Inferior parietal cortex (tissue), 1 donor: ENCODE data around the gene BTBD2.

Source experiments
- DNase-seq: peaks from one replicate; pipeline ENCODE4 v3.0.0-alpha.2; 2016; ENCODE audit errors: extremely low spot score

Gene BTBD2

DNA sequence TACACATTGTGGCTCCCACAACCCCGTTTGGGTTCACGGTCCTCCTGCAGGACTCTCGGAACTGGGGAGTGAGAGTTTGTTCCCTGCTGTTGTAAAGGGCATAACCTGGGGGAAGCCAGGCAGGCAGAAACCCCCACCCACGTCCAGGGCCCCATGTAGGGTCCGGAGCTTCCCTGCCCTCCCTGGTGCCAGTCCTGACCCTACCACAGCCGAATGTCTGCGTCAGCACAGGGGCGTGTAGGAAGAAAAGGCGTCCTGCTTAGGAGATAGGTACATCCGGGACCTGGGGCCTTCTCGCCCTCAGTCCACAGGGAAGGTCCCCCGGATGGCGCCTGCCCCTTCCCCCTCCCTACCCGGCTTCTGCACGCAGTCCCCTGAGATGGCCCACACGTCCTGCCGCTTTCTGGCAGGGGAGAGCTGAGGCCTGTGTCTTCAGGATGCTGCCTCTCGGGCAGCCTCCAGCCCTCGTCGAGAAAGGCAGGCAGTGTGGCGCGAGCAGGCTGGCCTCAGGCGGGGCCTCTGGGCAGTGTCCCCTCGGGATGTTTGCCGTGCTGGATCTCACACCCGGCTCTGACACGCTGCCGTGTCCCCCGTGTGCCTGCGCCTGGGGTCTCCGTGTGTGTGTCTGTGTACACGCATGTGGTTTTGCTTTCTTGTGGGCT lies 55.5 kb downstream of the BTBD2 start:
- DNase-seq = no peak

DNA sequence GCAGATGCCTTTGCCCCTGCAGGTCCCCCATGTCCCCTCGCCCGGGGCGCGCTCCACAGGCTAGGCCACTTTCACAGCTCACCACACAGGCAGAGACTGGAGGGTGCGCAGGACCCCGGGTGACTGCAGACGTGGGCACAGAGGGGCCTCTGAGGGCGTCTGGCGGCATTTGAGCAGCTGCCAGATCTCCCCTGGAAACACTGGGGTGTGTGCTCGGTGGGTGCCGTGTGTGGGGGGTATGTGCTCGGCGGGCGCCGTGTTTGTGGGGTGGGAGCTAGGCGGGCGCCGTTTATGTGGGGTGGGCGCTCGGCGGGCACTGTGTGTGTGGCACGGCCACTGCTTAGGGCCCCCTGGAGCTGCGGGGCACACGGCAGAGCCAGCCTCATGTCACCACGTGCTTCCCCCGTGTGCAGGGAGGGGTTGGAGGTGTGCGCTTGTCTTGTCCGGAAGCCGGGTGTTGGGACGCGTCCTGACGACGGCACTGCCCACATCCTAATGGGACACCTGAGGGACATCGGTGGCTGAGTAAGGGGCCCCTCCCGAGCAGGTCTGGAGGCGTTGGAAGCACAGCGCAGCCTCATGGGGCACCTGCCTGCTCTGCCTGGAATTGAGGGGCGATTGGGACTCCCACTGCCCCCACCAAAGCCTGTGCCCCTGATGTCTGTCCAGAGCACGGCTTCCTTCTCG lies 57.8 kb downstream of the BTBD2 start:
- no peak for DNase-seq

DNA sequence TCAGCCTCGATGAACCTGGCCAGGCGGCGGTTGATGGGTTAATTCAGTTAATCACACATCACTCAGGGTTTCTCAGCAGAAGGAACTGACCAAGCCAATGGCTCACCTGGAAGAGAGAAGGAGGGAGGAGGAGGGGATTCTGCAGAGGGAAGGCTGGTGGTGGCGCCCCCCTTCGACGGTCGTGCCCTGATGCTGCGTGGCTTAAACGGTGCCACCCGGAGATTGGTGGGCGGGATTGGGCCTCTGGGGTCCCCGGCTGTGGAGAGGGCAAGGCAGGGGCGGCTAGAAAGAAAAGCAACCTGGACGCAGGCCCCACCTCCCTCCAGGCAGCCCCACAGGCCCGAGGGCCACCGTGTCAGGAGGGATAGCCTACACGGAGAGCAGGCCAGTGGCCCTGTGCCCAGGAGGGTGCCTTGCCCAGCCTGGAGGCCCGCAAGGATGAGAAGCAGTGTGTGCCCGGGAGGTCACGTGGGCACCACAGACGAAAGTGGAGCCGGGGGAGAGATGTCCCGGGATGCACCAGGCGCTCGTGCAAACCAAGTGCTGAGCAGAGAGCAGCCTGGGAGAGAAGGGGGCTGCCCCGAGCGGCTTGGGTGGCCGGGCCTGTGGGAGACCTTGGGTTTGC lies 58.5 kb downstream of the BTBD2 start:
- peak; percentile 73 for DNase-seq

DNA sequence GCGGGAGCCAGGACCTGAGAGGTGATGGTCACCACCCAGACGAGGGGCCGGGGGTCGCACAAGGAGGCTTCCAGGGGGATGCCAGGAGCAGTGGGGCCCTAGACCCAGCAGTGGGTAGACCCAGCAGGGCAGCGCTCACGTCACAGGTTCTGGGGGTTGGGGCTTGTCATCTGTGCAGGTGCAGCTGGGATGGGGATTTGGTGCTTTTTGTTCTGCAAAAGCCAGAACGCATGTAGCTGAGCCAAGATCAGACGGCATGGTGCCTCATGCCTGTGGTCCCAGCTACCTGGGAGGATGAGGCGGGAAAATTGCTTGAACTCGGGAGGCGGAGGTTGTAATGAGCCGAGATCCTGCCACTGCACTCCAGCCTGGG lies 59.4 kb downstream of the BTBD2 start:
- DNase-seq = no peak

DNA sequence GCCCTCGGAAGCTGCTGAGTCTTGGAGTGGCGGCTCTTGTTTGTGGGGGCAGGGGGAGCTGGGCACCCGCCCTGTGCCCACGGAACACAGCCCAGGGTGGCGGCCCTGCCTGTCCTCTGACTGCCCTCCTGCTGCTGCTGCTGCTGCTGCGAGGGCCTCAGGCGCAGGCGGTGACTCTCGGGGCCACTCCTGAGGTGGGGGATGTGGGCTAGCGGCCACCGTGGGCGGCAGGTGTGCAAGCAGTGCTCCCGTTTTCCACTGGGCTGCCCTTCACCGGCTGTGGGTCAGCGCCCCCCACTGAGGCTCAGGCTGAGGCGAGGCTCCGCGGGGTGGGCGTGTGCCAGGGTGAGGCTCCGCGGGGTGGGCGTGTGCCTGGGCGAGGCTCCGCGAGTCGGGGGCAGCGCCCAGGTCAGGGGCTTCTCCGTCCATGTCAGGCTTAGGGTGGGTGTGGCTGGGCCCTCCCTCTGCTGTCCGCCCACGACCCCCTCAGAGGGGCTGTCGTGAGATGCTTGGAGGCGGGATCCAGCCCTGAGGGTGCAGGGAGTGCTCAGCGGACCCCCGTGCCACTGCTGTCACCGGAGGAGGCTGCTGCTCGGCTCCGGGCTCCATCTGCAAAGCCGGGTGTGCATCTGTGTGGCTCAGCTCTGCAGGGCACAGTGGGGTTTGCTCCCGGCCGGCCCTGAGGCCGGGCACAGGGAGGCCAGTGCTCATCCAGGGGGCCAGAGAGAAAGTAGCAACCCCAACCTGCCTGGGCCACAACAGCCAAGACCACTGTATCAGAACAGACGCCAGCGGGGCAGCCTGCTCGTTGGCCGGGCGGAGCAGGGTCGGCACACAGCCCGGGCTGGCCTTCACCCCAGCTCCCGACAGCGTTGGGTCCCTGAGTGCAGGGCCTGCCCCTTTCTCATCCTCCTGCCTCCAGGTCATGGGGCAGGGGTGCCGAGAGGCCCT lies 60.1 kb downstream of the BTBD2 start:
- no peak for DNase-seq

DNA sequence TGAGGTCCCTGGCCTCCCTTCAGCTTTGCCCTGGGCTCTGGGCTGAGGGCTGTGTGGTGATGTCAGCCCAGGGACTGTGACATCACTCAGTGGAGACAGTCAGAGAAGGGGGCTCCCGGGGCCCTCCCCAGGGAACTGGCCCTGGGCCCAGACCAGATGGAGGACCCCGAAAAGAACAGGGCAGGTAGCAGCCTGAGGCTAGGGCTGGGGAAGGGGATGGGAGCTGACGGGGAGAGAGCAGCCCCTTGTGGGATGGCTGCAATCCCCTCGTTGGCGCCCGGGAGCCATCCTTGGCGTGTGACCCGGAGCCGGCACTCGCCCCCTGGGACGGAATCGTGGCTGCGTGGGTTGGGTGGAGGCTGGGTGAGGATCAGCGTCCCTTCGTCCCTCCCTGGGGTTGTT lies 61.0 kb downstream of the BTBD2 start:
- DNase-seq = no peak

DNA sequence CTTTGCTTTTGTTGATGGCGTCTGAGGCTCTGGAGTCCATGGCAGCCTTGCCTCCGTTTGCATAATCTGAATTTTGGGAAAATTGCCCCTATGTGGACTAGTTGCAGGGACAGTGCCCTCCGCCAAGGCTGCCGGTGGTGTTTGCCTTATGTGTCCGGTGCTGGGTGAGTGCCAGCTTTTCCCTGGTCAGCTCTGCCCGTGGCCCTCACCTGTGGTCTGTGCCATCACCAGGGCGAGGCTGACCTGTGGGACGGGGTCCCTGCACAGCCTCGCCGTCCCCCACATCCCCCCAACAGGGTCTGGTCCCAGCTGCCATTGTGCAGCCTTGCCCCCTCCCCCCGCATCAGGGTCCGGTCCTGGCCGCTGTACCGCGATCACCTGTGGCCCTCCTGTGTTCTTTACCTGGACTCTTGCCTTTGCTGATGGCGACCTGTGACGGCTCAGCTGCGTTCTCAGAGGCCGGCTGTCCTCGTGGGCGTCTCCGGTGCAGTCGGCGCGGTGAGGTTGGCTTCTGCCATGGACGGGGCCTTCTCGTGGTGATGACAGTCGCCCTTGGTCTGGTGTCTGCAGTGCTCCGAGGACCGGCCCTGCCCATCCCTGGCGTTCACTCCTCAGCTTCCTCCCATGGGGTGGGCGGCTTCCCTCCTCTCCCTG lies 61.9 kb downstream of the BTBD2 start:
- DNase-seq = no peak

DNA sequence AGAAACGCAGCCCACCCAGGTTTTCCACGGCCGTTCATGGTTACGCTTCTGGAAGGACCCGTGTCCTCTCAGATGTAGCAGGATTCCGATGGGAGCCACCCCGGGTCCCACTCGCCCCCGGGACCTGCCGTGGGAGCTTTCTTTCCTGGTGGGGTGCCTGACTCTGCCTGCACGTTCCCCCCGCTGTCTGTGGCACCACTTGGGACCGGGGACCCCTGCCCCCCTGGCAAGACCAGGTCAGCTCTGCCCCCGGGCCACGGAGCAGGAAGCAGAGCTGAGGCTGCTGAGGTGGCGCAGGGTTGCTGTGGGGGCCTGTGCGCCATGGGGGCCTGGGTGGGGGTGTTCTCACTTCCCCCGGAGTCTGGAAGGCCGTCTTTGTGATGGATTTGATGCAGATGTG lies 62.5 kb downstream of the BTBD2 start:
- no peak for DNase-seq

DNA sequence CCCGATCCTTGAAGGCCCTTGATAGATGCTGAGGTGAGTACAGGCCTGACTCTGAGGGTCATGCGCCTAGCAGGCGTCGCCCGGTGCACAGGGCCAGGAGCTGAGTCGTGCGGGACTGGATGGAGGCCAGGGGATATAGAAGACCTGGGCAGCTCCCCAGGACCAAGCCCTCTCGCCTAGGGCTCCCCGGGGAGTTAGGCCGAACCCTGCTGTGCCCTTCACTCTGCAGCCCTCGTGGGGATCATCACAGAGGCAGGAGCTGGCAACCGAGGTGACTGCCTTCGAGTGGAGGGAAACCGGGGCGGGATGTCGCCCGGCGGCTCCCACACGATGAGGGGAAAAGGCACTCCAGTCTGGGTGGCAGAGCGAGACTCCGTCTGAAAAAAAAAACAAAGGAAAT lies 62.9 kb downstream of the BTBD2 start:
- DNase-seq = no peak

DNA sequence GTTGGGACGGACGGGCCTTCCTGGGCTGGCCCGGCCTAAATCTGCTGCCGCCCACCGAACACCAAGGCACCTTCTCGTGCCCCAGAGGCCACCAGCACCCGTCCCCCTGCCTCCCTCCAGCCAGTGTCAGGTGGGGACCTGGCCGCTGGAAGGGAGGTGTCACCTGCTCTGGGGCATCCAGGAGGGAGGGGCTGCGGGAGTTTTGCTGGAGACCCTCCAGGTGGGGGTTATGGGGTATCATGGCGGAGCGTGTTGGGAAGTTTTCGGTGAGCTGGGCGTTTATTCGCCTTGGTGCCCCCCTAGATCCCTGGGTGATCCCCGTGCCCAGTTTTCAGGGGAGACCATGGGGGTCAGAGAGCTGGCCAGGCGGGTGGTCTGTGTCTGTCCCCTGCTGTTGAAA lies 64.9 kb downstream of the BTBD2 start:
- no peak for DNase-seq

DNA sequence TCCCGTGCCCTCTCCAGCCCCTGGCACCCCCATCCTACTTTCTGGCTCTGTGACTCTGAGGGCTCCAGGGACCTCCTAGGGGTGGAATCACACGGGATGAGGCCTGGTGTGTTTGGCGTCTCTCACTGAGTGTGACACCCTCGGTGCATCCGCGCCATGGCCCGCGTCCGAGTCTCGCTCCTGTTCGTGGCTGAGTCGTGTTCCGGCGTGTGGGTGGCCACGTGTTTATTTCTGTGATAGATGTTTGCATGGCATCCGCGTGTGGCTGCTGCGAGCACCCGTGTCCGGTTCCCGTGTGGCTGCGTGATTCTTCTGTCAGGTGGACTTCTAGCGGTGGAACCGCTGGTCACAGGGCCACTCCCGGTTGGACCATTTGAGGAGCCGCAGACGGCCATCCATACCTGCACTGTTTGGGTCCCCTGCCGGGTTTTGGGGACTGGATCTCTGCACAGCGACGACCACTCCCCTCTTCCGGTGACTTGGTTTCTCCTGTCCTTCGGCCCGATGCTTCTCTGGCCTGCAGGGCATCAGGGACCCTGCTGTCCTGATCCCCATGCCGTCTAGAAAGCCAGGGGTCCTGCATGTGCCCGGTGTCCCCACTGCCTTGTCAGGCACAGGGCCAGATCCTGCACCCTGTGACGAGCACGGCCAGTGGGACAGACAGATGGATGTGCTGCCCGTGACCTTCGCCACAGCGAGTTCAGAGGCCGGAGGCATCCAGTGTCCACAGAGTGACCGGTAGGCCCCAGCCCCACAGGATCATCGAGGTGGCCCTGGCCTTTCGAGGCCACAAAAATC lies 66.0 kb downstream of the BTBD2 start:
- no peak for DNase-seq

DNA sequence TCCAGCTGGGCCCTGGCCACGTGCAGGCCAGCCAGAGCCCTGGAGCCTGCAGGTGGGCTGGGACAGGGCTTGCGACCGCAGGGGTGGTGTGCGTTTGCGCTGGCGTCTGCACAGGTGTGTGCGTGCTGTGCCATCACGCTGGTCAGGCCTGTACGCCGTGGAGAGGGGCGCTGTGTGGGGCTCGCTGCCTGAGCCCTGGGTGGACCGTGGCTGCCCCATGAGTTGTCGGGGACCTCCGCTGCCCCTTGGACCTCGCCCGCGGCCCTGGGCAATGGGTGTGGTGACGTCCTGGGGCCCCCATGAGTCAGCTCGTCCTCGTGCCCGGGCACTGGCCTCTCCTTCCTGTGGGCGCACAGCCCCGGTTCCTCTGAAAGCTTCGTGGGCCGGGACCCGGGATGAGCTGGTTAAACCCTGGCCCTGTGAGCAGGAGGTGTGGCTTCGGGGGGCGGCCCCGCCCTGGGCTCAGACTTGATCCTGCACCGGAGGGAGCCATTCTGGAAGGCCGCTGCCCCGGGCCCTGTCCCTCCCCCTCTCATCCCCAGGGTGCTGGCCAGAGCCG lies 67.8 kb downstream of the BTBD2 start:
- DNase-seq = no peak

DNA sequence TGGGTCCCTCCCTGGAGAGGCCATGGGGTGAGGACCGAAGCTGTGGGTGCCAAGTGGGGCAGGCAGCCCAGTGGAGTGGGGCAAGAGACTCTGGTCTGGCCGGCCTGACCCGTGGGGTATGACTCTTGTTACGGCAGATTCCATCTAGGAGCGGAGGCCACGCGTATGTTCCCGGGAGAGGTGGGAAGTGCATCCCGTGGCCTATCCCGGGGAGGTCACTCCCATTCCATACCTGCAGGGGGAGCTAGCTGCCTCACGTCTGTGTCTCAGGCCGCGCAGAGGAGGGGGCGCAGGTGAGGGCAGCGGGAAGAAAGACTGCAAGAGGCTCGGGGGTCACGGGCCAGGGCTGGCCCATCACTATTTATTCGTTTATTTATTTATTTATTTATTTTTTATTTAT lies 69.6 kb downstream of the BTBD2 start:
- no peak for DNase-seq

DNA sequence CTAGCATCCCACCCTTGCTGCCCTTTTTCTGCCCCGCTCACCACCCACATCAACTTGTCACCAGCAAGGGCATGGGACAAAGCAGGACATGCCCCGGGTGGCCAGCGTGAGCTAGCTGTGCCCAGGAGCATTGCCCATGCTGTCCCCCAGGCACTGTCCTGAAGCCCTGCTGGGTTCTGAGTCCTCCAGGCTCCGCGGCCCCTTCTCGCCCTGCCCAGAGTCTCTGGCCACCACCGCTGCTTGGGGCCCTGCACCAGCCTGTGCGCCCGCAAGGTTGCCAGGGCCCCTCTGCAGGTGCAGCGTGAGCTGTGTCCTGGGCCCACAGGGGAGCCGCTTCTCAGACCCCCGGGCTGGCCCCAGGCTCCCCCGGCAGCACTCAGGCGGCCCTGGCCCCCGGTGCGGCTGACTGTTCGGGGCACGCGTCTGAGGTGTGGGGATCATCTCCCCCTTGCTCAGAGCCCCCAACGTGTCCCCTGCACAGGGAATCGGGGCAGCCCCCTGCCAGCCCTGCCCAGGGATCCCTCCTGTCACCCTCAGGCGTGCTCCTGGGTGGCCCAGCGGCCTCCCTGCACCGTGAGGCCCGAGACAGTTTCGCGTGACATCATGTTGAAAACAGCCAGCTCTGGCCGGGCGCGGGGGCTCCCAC lies 70.5 kb downstream of the BTBD2 start:
- no peak for DNase-seq

DNA sequence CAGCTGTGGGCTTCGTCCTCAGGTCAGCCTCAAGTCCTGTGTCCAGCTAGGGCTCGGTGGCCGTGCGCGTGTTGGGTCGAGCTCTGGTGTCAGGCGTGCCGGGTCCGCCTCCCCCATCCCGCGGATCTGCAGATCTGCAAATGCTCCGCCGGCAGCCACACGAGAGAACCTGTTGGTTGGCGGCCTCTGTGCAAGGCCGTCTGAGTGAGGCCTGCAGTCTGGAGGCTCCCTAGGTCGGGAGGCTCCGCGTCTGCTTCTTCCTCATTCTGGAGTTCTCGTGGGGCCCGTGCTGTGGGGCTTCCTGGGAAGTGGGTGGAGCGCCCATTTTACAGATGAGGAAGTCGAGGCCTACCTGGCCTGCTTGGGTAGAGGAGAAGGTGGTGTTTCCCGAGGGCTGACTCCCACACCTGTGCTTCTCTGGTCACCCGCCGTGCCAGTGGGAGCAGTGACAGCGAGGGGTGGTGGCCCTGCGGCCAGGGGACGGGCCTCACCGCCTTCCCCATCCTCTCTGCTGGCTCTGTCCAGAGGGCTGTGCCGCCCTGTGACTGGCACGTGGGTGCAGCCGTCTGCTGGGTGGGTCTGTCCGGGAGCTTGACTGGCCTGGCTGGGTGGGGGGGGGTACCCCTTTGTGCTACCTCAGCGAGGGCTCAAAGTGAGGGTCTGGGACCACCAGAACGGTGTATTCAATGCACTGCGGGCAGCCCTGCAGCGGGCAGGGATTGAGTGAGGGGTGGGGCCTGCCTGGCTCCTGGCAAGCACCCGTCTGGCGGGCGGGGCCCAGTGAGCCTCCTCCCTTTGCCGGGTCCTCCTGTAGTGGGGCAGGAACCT lies 71.2 kb downstream of the BTBD2 start:
- no peak for DNase-seq

DNA sequence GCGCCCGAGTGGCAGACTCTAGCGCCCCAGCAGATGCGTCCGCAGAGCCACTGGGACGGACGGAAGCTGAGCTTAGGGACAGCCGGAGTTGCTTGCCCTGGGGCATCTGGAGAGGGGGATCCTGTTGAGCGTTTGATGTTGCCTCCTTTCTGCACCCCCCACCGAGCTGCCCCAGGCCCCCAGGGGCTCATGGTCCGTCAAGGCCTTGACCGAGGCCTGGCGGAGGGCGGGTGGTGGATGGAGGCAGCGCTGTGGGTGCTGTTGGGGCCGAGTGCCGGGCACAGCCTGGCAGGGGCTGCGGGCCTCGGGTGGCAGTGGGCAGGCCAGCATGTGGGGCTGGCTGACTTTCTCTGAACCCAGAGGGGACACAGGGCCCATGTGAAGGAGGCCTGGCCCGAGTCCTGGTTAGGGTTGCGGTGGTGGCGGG lies 71.8 kb downstream of the BTBD2 start:
- DNase-seq = no peak

DNA sequence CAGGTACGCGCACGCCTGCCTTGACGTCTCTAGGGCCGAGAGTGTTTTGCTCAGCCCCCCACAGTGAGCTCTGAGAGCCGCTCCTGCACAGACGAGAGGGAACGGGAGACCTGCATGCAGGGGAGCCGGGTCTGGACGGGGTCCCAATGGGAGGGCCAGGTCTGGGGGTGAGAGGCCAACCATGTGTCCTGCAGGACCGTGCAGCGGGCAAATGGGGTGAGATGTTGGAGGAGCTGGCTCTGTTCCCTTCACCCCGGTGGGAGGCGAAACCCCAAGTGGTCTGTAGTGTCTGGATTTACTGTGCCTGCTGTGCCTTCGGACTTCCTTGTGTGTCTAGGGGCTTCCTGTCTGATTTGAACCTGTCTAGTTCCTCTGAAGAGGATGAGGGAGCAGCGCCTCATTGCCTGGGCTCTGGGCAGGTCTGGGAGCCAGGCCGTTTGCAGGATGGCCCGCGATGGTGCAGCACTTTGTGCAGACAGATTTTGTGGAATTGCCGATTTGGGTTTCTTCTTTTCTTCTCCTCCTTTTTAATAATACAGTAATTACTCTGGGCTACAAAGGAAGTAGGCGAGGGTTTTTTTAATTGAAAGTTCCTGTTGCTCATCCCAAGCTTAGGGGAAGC lies 72.5 kb downstream of the BTBD2 start:
- DNase-seq = no peak

DNA sequence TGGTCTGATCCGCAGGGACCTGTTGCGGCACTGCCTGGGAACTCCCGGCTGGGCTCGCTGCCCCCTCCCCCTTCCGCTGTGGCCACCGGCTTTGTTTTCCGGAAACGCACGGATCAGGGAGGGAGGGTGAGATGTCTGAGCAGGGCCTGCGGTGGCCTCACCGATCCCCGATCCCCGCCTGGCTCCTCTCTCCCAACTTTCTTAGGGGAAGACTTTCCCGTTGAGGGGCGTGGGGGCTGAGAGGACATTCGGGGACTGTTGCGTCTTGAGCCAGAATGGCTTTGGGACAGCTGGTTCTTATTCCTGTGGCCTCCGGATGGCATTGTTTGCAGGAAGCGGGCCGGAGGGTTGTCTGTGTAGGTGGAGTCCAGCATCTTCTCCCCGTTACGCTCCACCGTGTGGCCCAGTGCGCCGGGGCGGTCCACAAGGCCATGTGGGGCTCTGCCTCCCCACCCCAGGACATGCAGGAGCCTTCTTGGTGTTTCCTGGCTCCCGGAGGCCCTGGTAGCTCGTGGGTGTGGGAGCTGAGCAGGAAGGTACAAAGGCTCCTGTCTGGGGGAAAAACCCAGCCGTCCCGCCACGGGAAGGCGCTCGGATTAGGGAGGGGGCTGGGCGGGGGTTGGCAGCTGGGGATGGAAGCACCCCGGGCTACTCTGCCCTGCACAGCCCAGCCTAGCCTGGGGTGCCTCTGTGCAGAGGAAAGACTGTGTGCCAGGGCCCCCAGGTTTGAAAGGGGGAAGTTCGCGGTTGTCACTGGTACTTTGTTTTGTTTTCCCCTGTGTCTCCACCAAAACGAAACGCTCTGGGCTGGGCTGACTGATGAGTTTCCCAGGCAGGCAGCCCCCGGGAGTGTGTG lies 73.2 kb downstream of the BTBD2 start:
- no peak for DNase-seq
